H1 (cell line): Measurements from ENCODE around the gene ITPK1. TPM values are rescaled to one million over a fixed set of nuclear protein-coding genes. Genes with fewer than 3 reads are reported as not detected.

ENCODE experiments used
- CTCF ChIA-PET: fragments of 300-600 bp; sonication (Branson Sonifier 250); formaldehyde crosslinking; loops from one replicate; lab custom pipeline; 2021; ENCODE audit not compliant: partially characterized antibody; lab: Charles Lee
- POLR2A ChIA-PET: fragments of 300-600 bp; sonication (Branson Sonifier 250); formaldehyde crosslinking; loops from one replicate; lab custom pipeline; 2021; ENCODE audit warnings: inconsistent platforms; ENCODE audit not compliant: partially characterized antibody; lab: Charles Lee
- DNase-seq, 2 experiments: peaks; one replicate each; pipeline versions ENCODE4 v3.0.0 to v3.0.0-alpha.2; 2010 to 2022; ENCODE audit warnings: low spot score in 2 of 2, low read depth in 1 of 2, mixed read lengths in 1 of 2
- FAIRE-seq: peaks from 2 replicates; lab custom pipeline; 2011; peaks lifted over from hg19 to GRCh38; lab: Jason Lieb, UNC
- H2AFZ ChIP-seq: 2 replicates; pipeline ENCODE4 v1.8.1; 2012; ENCODE audit warnings: low read length, inconsistent platforms
- H2AK5ac ChIP-seq: 2 replicates; pipeline ENCODE4 v1.6.1; 2013; ENCODE audit warnings: low read depth, low read length
- H2BK120ac ChIP-seq: replicated peaks from 2 replicates; pipeline ENCODE3; 2013; ENCODE audit warnings: low read depth, low read length, inconsistent platforms
- H2BK12ac ChIP-seq: 2 replicates; pipeline ENCODE4 v1.6.1; 2013; ENCODE audit warnings: low read depth, low read length
- H2BK15ac ChIP-seq: 2 replicates; pipeline ENCODE4 v1.6.1; 2013; ENCODE audit warnings: low read length
- H2BK20ac ChIP-seq: 2 replicates; pipeline ENCODE4 v1.6.1; 2013; ENCODE audit warnings: low read length
- H2BK5ac ChIP-seq: 2 replicates; pipeline ENCODE4 v1.6.1; 2013; ENCODE audit warnings: low read depth, low read length
- H3K14ac ChIP-seq: 2 replicates; pipeline ENCODE4 v1.6.1; 2013; ENCODE audit warnings: inconsistent platforms; ENCODE audit not compliant: insufficient read length
- H3K18ac ChIP-seq: 2 replicates; pipeline ENCODE4 v1.6.1; 2013; ENCODE audit warnings: low read length; ENCODE audit errors: extremely low read depth
- H3K23ac ChIP-seq: 2 replicates; pipeline ENCODE4 v1.6.1; 2013; ENCODE audit warnings: inconsistent platforms; ENCODE audit not compliant: insufficient read length
- H3K23me2 ChIP-seq: 2 replicates; pipeline ENCODE4 v1.6.1; 2013; ENCODE audit warnings: low read depth, low read length
- H3K27ac ChIP-seq: 2 replicates; pipeline ENCODE4 v1.6.1; 2011; ENCODE audit warnings: low read depth, low read length, inconsistent platforms
- H3K27me3 ChIP-seq, 4 experiments: replicated peaks in 1 of 4; 1 replicate in 1 of 4; 2 replicates in 3 of 4; pipeline versions ENCODE4 v1.6.1 to v1.8.1; 2011 to 2013; ENCODE audit warnings: low read length in 3 of 4, mild to moderate bottlenecking in 3 of 4, inconsistent platforms in 2 of 4, mixed read lengths in 2 of 4, moderate library complexity in 1 of 4; ENCODE audit not compliant: control insufficient read depth in 3 of 4, insufficient read depth in 3 of 4; ENCODE audit errors: extremely low read depth in 1 of 4
- H3K36me3 ChIP-seq, 4 experiments: 2 replicates each; pipeline versions ENCODE4 v1.6.1 to v1.8.1; 2011 to 2013; ENCODE audit warnings: mild to moderate bottlenecking in 4 of 4, low read length in 3 of 4, moderate library complexity in 2 of 4, control low read depth in 1 of 4, inconsistent platforms in 1 of 4; ENCODE audit not compliant: insufficient read depth in 4 of 4, control insufficient read depth in 2 of 4
- H3K4ac ChIP-seq: replicated peaks from 2 replicates; pipeline ENCODE3; 2013; ENCODE audit warnings: low read length, low read depth, mixed read lengths, inconsistent platforms; ENCODE audit not compliant: insufficient read length
- H3K4me1 ChIP-seq, 4 experiments: replicated peaks in 1 of 4; 1 replicate in 1 of 4; 2 replicates in 3 of 4; pipeline versions ENCODE4 v1.6.1 to v1.8.1; 2011 to 2013; ENCODE audit warnings: low read length in 3 of 4, inconsistent platforms in 2 of 4, mixed read lengths in 1 of 4; ENCODE audit not compliant: insufficient read depth in 4 of 4, control insufficient read depth in 3 of 4
- H3K4me2 ChIP-seq, 2 experiments: 2 replicates each; pipeline versions ENCODE4 v1.6.1 to v1.8.1; 2011 to 2013; ENCODE audit warnings: low read depth in 2 of 2, low read length in 2 of 2, control low read depth in 1 of 2, inconsistent platforms in 1 of 2, mild to moderate bottlenecking in 1 of 2; ENCODE audit not compliant: insufficient read depth in 1 of 2
- H3K4me3 ChIP-seq, 4 experiments: fragments of 200-600, 300-600 bp in 1 of 4; sonication (generic), shearing (Covaris generic), sonication (Bioruptor Twin) in 1 of 4; 2 replicates each; pipeline versions ENCODE4 v1.5.1 to v1.8.1; 2011 to 2016; ENCODE audit warnings: low read length in 4 of 4, low read depth in 3 of 4, control low read depth in 2 of 4, inconsistent platforms in 2 of 4, mild to moderate bottlenecking in 2 of 4, mixed read lengths in 1 of 4, moderate library complexity in 1 of 4; ENCODE audit not compliant: insufficient read depth in 2 of 4; ENCODE audit errors: extremely low read depth in 1 of 4
- H3K56ac ChIP-seq: replicated peaks from 2 replicates; pipeline ENCODE3; 2013; ENCODE audit warnings: low read depth, mild to moderate bottlenecking, mixed read lengths, low read length, inconsistent platforms; ENCODE audit not compliant: insufficient read length
- H3K79me1 ChIP-seq: 2 replicates; pipeline ENCODE4 v1.6.1; 2013; ENCODE audit warnings: low read depth, low read length, control low read depth
- H3K79me2 ChIP-seq, 2 experiments: 2 replicates each; pipeline versions ENCODE4 v1.6.1 to v1.8.1; 2012 to 2013; ENCODE audit warnings: low read length in 2 of 2, mild to moderate bottlenecking in 2 of 2, inconsistent platforms in 1 of 2; ENCODE audit not compliant: insufficient read depth in 2 of 2, control insufficient read depth in 1 of 2
- H3K9ac ChIP-seq, 4 experiments: replicated peaks in 1 of 4; 1 replicate in 1 of 4; 2 replicates in 3 of 4; pipeline versions ENCODE4 v1.6.1 to v1.8.1; 2011 to 2013; ENCODE audit warnings: low read depth in 3 of 4, low read length in 3 of 4, control low read depth in 2 of 4, mild to moderate bottlenecking in 2 of 4, moderate library complexity in 2 of 4, inconsistent platforms in 1 of 4; ENCODE audit errors: extremely low read depth in 1 of 4
- H3K9me3 ChIP-seq, 2 experiments: 2 replicates each; pipeline versions ENCODE4 v1.6.1 to v1.8.1; 2012 to 2013; ENCODE audit warnings: mild to moderate bottlenecking in 2 of 2, moderate library complexity in 2 of 2, control low read depth in 1 of 2, inconsistent platforms in 1 of 2, low read depth in 1 of 2, low read length in 1 of 2, mixed read lengths in 1 of 2; ENCODE audit not compliant: insufficient read depth in 2 of 2
- H4K20me1 ChIP-seq, 2 experiments: replicated peaks in 1 of 2; 2 replicates each; pipeline versions ENCODE3 to v1.8.1; 2011 to 2013; ENCODE audit warnings: inconsistent platforms in 2 of 2, low read length in 2 of 2, mild to moderate bottlenecking in 1 of 2; ENCODE audit not compliant: insufficient read depth in 2 of 2, control insufficient read depth in 1 of 2
- H4K5ac ChIP-seq: 2 replicates; pipeline ENCODE4 v1.6.1; 2013; ENCODE audit warnings: low read length, low read depth, mixed read lengths, inconsistent platforms; ENCODE audit not compliant: insufficient read length
- H4K8ac ChIP-seq: 2 replicates; pipeline ENCODE4 v1.8.0; 2013; ENCODE audit warnings: mild to moderate bottlenecking, moderate library complexity, low read length, inconsistent platforms; ENCODE audit not compliant: insufficient read depth; ENCODE audit errors: extremely low read depth
- H4K91ac ChIP-seq: replicated peaks from 2 replicates; pipeline ENCODE3; 2013; ENCODE audit warnings: low read length, mixed read lengths, inconsistent platforms; ENCODE audit not compliant: insufficient read length
- BACH1 ChIP-seq: IDR thresholded peaks from 2 replicates; pipeline ENCODE4 v1.6.1; 2012; ENCODE audit warnings: low read length, improper control_type of control experiment
- KDM1A ChIP-seq: fragments of 200-600, 300-600 bp; sonication (generic); IDR thresholded peaks from 2 replicates; pipeline ENCODE4 v1.7.1; 2016; ENCODE audit warnings: mild to moderate bottlenecking, low read length, borderline replicate concordance
- KDM4A ChIP-seq: IDR thresholded peaks from one replicate; pipeline ENCODE4 v1.7.1; 2012; ENCODE audit warnings: low read depth, mild to moderate bottlenecking, moderate library complexity, low read length, inconsistent platforms; ENCODE audit not compliant: severe bottlenecking
- TBP ChIP-seq: IDR thresholded peaks from 2 replicates; pipeline ENCODE4 v1.6.1; 2011; ENCODE audit warnings: low read depth, low read length, improper control_type of control experiment
- TEAD4 ChIP-seq: IDR thresholded peaks from 2 replicates; pipeline ENCODE4 v1.6.1; 2012; ENCODE audit warnings: low read depth, low read length, inconsistent platforms, mixed read lengths
- WGBS, 2 experiments: shearing (Covaris generic) in 1 of 2; methylation state at CpG; one replicate each; pipeline versions ENCODE4 v1.1.6 to v1.1.7; 2013 to 2015; ENCODE audit warnings: low lambda C conversion rate in 2 of 2, mixed read lengths in 2 of 2, inconsistent platforms in 1 of 2, low coverage in 1 of 2, missing lambda C conversion rate in 1 of 2; ENCODE audit not compliant: insufficient replicate concordance in 2 of 2, insufficient coverage in 1 of 2, insufficient read length in 1 of 2; ENCODE audit errors: extremely low coverage in 1 of 2, missing lambda C conversion rate in 1 of 2; 5-methylcytosine and 5-hydroxymethylcytosine counted together
- polyA plus RNA-seq, 7 experiments: library from polyadenylated mRNA; depleted of rRNA in 3 of 7; stranded (reverse) in 5 of 7; unstranded in 2 of 7; fragments of >200 nt in 5 of 7; fragments of 200-250 nt in 2 of 7; gene quantifications; 1 replicate in 5 of 7; 2 replicates in 1 of 7; 4 replicates in 1 of 7; pipeline versions ENCODE4 v1.2.1 to v1.2.3, GENCODE V29; 2011 to 2013; ENCODE audit warnings: missing spikeins in 2 of 7, mixed read lengths in 2 of 7
- total RNA-seq: library from RNA; stranded (reverse); fragmentation: NEBNext Ultra II Directional; extraction: Animal tissue kit (Norgen Biotek cat#: 25700); gene quantifications from 2 replicates; pipeline ENCODE4 v1.2.1, GENCODE V29; 2021
- TF ChIP-seq, protein P1 (sequence below): IDR thresholded peaks from 2 replicates; pipeline ENCODE4 v1.6.1; 2012; ENCODE audit warnings: low read length, inconsistent platforms

Gene ITPK1
- total and polyA plus RNA-seq, 2 of the 8 experiments (the other 6 are each of a cell fraction or from before 2014, with no cell fraction given) = 108 to 143 TPM

DNA sequence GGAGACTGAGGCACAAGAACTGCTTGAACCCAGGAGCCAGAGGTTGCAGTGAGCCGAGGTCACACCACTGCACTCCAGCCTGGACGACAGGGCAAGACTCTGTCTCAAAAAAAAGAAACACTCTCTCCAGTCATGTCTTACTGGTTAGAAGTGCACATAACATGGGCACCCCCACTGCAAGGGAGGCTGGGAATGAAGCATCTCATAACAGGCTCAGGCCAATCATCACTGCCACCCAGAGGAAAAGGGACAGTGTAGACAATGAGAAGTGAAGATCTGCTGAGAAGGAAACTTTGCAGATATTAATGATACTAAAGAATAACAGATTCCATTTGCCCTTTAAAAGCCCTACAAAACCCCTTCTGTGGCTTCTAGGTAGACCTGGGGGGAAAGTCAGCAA is 66.9 kb downstream of the ITPK1 start:
- H2BK20ac ChIP-seq = peak overlapping the region; percentile 34; the same call in 1 of the 2 replicates
- no peak overlapping the region for H3K9ac ChIP-seq
- H3K4me2 ChIP-seq = no peak overlapping the region
- no peak overlapping the region for H3K56ac ChIP-seq
- no peak overlapping the region for H3K4me3 ChIP-seq
- no peak overlapping the region for H2BK15ac ChIP-seq
- H3K14ac ChIP-seq = no peak overlapping the region
- FAIRE-seq (no peak), DNase-seq (no peak)
- H3K18ac ChIP-seq = no peak overlapping the region
- no peak overlapping the region for H3K27ac ChIP-seq
- H2AFZ ChIP-seq = no peak overlapping the region
- no peak overlapping the region for H4K8ac ChIP-seq
- H3K23me2 ChIP-seq = no peaks in the 10 kb centered on the region
- CTCF ChIA-PET = interaction anchor here (1.2 to 1.8 kb wide), 5 partner anchors 15 to 130 kb away, joined by 3 to 8 read pairs (median 5); no protein-coding TSS in a partner anchor
- no peak overlapping the region for H4K5ac ChIP-seq
- no peak overlapping the region for H3K4ac ChIP-seq
- peaks cover 0 to 69% of the 10 kb centered on the region in 2 experiments; a peak in 2 of 4 replicates for H3K79me2 ChIP-seq
- H3K4me1 ChIP-seq = peaks cover 9 to 61% (median 49%) of the 10 kb centered on the region in 4 experiments
- TF ChIP-seq TEAD4 (no peak), KDM1A (no peak), KDM4A (no peak), BACH1 (no peak), TBP (no peak)
- TF ChIP-seq, protein P1, sequence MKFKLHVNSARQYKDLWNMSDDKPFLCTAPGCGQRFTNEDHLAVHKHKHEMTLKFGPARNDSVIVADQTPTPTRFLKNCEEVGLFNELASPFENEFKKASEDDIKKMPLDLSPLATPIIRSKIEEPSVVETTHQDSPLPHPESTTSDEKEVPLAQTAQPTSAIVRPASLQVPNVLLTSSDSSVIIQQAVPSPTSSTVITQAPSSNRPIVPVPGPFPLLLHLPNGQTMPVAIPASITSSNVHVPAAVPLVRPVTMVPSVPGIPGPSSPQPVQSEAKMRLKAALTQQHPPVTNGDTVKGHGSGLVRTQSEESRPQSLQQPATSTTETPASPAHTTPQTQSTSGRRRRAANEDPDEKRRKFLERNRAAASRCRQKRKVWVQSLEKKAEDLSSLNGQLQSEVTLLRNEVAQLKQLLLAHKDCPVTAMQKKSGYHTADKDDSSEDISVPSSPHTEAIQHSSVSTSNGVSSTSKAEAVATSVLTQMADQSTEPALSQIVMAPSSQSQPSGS = no peak
- H4K91ac ChIP-seq = no peak overlapping the region
- 96% methylated on average over 2 of the region's 2 CpGs; no CpG with 5 or more reads in 1 of the 2 experiments for WGBS, 2 experiments
- peaks cover 3 to 5% of the 10 kb centered on the region in 2 experiments for H4K20me1 ChIP-seq
- H3K79me1 ChIP-seq = peaks cover 6% of the 10 kb centered on the region
- POLR2A ChIA-PET = interaction anchor here (1.1 kb wide), 1 partner anchor 9 kb away, joined by 3 read pairs; no protein-coding TSS in a partner anchor
- no peaks in the 10 kb centered on the region for H3K27me3 ChIP-seq
- no peak overlapping the region for H2BK120ac ChIP-seq
- 0 out of 2 replicates have a peak overlapping the region, but pooled peaks have one; percentile 6 for H2BK12ac ChIP-seq
- 0 out of 2 replicates have a peak overlapping the region, but pooled peaks have one; percentile 27 for H2BK5ac ChIP-seq
- no peak overlapping the region; the same call in 1 of the 2 replicates for H2AK5ac ChIP-seq
- H3K9me3 ChIP-seq = no peaks in the 10 kb centered on the region
- H3K23ac ChIP-seq = no peak overlapping the region
- H3K36me3 ChIP-seq = no peaks in the 10 kb centered on the region
